ENCODE measurements around the gene CX3CR1. TPM values are rescaled to one million over a fixed set of nuclear protein-coding genes. Genes with fewer than 3 reads are reported as not detected.

The CX3CR1 gene
- polyA plus RNA-seq, 1 donor from 2014 or later: not detected

DNA sequence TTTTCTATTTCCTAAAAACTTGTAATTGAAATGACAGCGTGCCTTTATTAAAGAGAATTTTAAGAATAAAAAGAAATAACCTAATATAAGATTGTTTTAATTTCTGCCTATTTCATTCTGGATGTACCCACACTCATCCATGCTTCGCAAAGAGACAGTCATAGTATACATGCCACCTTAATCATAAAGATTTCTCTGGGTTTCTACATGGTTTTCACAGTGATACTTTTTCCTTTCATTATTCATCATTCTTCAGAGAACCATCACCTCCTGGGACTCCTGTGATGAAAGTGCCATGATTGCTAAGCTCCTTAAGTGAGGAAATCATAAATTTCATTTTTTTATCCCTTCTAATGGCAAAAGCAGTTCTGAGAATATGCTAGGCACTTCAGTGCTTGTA is 45.4 kb upstream of the CX3CR1 start:
- Histone ChIP-seq H3K36me3 (ENCODE audit: insufficient read depth, low read length) (no peaks in the 10 kb centered on the region), H3K9ac (ENCODE audit: low read length) (no peak overlapping the region), H3K9me3 (ENCODE audit: low read length) (no peaks in the 10 kb centered on the region), H3K4me2 (ENCODE audit: low read length) (no peak overlapping the region), H3K9me2 (ENCODE audit: insufficient read depth, low read length) (no peaks in the 10 kb centered on the region), H3F3A (ENCODE audit: insufficient read depth, low read length, poor library complexity, severe bottlenecking) (no peaks in the 10 kb centered on the region), H4K20me1 (ENCODE audit: insufficient read depth) (no peaks in the 10 kb centered on the region), H3K79me2 (replicated peaks; ENCODE audit: insufficient read depth, low read length) (no peaks in the 10 kb centered on the region), H2AFZ (ENCODE audit: low read depth, low read length) (no peak overlapping the region), H3K27me3 (ENCODE audit: insufficient read depth, low read depth, low read length) (no peaks in the 10 kb centered on the region), H3K4me3 (ENCODE audit: low read length) (no peak overlapping the region), H3K27ac (ENCODE audit: low read length) (no peak overlapping the region)
- TF ChIP-seq MXI1 (conservative IDR thresholded peaks at IDR 0.05; ENCODE audit: poor library complexity, severe bottlenecking) (no peak), TAF1 (IDR thresholded peaks at IDR 0.05; ENCODE audit: low read depth) (no peak), POLR2AphosphoS5 (IDR thresholded peaks at IDR 0.05) (no peak), EZH2 (IDR thresholded peaks at IDR 0.05; ENCODE audit: borderline replicate concordance, insufficient read depth, low read length, poor library complexity, severe bottlenecking) (no peak), RAD21 (conservative IDR thresholded peaks at IDR 0.05) (no peak), EP300 (conservative IDR thresholded peaks at IDR 0.05; ENCODE audit: poor library complexity, severe bottlenecking) (no peak), SMC3 (conservative IDR thresholded peaks at IDR 0.05; ENCODE audit: poor library complexity) (no peak)
- TF ChIP-seq, protein P1, sequence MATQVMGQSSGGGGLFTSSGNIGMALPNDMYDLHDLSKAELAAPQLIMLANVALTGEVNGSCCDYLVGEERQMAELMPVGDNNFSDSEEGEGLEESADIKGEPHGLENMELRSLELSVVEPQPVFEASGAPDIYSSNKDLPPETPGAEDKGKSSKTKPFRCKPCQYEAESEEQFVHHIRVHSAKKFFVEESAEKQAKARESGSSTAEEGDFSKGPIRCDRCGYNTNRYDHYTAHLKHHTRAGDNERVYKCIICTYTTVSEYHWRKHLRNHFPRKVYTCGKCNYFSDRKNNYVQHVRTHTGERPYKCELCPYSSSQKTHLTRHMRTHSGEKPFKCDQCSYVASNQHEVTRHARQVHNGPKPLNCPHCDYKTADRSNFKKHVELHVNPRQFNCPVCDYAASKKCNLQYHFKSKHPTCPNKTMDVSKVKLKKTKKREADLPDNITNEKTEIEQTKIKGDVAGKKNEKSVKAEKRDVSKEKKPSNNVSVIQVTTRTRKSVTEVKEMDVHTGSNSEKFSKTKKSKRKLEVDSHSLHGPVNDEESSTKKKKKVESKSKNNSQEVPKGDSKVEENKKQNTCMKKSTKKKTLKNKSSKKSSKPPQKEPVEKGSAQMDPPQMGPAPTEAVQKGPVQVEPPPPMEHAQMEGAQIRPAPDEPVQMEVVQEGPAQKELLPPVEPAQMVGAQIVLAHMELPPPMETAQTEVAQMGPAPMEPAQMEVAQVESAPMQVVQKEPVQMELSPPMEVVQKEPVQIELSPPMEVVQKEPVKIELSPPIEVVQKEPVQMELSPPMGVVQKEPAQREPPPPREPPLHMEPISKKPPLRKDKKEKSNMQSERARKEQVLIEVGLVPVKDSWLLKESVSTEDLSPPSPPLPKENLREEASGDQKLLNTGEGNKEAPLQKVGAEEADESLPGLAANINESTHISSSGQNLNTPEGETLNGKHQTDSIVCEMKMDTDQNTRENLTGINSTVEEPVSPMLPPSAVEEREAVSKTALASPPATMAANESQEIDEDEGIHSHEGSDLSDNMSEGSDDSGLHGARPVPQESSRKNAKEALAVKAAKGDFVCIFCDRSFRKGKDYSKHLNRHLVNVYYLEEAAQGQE (IDR thresholded peaks at IDR 0.05; ENCODE audit: borderline replicate concordance): no peak
- TF ChIP-seq, protein P2, sequence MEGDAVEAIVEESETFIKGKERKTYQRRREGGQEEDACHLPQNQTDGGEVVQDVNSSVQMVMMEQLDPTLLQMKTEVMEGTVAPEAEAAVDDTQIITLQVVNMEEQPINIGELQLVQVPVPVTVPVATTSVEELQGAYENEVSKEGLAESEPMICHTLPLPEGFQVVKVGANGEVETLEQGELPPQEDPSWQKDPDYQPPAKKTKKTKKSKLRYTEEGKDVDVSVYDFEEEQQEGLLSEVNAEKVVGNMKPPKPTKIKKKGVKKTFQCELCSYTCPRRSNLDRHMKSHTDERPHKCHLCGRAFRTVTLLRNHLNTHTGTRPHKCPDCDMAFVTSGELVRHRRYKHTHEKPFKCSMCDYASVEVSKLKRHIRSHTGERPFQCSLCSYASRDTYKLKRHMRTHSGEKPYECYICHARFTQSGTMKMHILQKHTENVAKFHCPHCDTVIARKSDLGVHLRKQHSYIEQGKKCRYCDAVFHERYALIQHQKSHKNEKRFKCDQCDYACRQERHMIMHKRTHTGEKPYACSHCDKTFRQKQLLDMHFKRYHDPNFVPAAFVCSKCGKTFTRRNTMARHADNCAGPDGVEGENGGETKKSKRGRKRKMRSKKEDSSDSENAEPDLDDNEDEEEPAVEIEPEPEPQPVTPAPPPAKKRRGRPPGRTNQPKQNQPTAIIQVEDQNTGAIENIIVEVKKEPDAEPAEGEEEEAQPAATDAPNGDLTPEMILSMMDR (IDR thresholded peaks at IDR 0.05; ENCODE audit: poor library complexity, severe bottlenecking): no peak

DNA sequence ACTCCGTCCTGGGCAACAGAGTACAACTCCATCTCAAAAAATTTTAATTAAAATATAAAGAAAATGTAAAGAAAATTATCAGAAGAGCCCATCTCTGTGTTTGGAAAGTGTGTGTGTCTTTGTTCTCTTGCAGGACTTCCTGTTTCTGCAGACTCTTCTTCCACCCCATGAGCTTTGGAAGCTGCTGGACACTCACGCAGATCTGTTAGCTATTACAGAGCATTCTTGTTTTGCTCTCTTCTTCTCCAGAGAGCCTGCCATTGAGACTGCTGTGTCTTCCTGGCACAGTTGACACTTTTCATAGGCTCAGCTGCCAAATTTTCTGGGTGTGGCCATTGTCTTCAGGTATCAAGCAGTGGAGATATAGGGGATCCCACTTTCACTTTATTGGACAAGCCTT is 43.7 kb upstream of the CX3CR1 start:
- no peaks in the 10 kb centered on the region for H3K79me2 ChIP-seq (replicated peaks; ENCODE audit: insufficient read depth, low read length)
- H4K20me1 ChIP-seq (ENCODE audit: insufficient read depth): no peaks in the 10 kb centered on the region
- H3K9me2 ChIP-seq (ENCODE audit: insufficient read depth, low read length): no peaks in the 10 kb centered on the region
- H3K4me2 ChIP-seq (ENCODE audit: low read length): no peak overlapping the region
- no peaks in the 10 kb centered on the region for H3K27me3 ChIP-seq (ENCODE audit: insufficient read depth, low read depth, low read length)
- H3K9ac ChIP-seq (ENCODE audit: low read length): no peak overlapping the region
- no peak overlapping the region for H2AFZ ChIP-seq (ENCODE audit: low read depth, low read length)
- no peak overlapping the region for H3K4me3 ChIP-seq (ENCODE audit: low read length)
- H3K27ac ChIP-seq (ENCODE audit: low read length): no peak overlapping the region
- no peaks in the 10 kb centered on the region for H3F3A ChIP-seq (ENCODE audit: insufficient read depth, low read length, poor library complexity, severe bottlenecking)
- H3K9me3 ChIP-seq (ENCODE audit: low read length): no peaks in the 10 kb centered on the region
- TF ChIP-seq MXI1 (conservative IDR thresholded peaks at IDR 0.05; ENCODE audit: poor library complexity, severe bottlenecking) (no peak), RAD21 (conservative IDR thresholded peaks at IDR 0.05) (no peak), POLR2AphosphoS5 (IDR thresholded peaks at IDR 0.05) (no peak), EP300 (conservative IDR thresholded peaks at IDR 0.05; ENCODE audit: poor library complexity, severe bottlenecking) (no peak), EZH2 (IDR thresholded peaks at IDR 0.05; ENCODE audit: borderline replicate concordance, insufficient read depth, low read length, poor library complexity, severe bottlenecking) (no peak), SMC3 (conservative IDR thresholded peaks at IDR 0.05; ENCODE audit: poor library complexity) (no peak), TAF1 (IDR thresholded peaks at IDR 0.05; ENCODE audit: low read depth) (no peak)
- TF ChIP-seq, protein P2 (IDR thresholded peaks at IDR 0.05; ENCODE audit: poor library complexity, severe bottlenecking): no peak
- TF ChIP-seq, protein P1 (IDR thresholded peaks at IDR 0.05; ENCODE audit: borderline replicate concordance): no peak
- H3K36me3 ChIP-seq (ENCODE audit: insufficient read depth, low read length): no peaks in the 10 kb centered on the region

Data from neural cell (in vitro differentiated cells).